ENCODE data around the gene DMKN. TPM values are rescaled to one million over a fixed set of nuclear protein-coding genes. Genes with fewer than 3 reads are reported as not detected.

The DMKN gene
- total RNA-seq = 1 to 10 TPM; 1.7 to 9.4 TPM
- polyA plus RNA-seq = 1 to 10 TPM; 1.4 to 3.1 TPM

- DNase-seq (ENCODE audit: low spot score) = no peak
- Histone ChIP-seq H3K27ac (ENCODE audit: low read depth in 1 of 2, low read length in 2 of 2) (no peak within 1 kb of the TSS), H3K36me3 (ENCODE audit: control insufficient read depth in 4 of 4, insufficient read depth in 3 of 4, low read depth in 1 of 4, low read length in 3 of 4) (peaks cover 0 to 1% (median 0%) of the 10 kb centered on the region in 4 donors), H3K9ac (ENCODE audit: low read depth in 1 of 2, low read length in 2 of 2) (no peak within 1 kb of the TSS), H3K4me3 (ENCODE audit: low read depth in 1 of 3, low read length in 3 of 3) (no peak within 1 kb of the TSS), H3K27me3 (ENCODE audit: control insufficient read depth in 4 of 4, insufficient read depth in 4 of 4, low read length in 3 of 4) (no peaks in the 10 kb centered on the region), H3K9me3 (ENCODE audit: control insufficient read depth in 4 of 4, low read length in 3 of 4) (no peaks in the 10 kb centered on the region), H3K4me1 (ENCODE audit: control insufficient read depth in 4 of 4, insufficient read depth in 4 of 4, low read length in 3 of 4) (peaks cover 0 to 16% (median 7%) of the 10 kb centered on the region in 4 donors)
- 39% methylated on average over 15 of the region's 15 CpGs for WGBS
- TF ChIP-seq TAF1 (conservative IDR thresholded peaks at IDR 0.05) (no peak), YY1 (IDR thresholded peaks at IDR 0.05) (no peak), FOXA2 (IDR thresholded peaks at IDR 0.05) (no peak), ATF3 (IDR thresholded peaks at IDR 0.05) (no peak), REST (IDR thresholded peaks at IDR 0.05) (no peak), CTCF (IDR thresholded peaks at IDR 0.05; ENCODE audit: low read depth, low read length, missing input control) (no peak), SP1 (IDR thresholded peaks at IDR 0.05) (no peak), GABPA (IDR thresholded peaks at IDR 0.05 in 1 of 2, conservative IDR thresholded peaks at IDR 0.05 in 1 of 2) (no peak), EGR1 (IDR thresholded peaks at IDR 0.05; ENCODE audit: low read depth in 2 of 2) (no peak), HNF4A (conservative IDR thresholded peaks at IDR 0.05) (no peak), FOXA1 (IDR thresholded peaks at IDR 0.05) (no peak), RAD21 (IDR thresholded peaks at IDR 0.05) (no peak)
Measured at GRCh38 chr19:35513628-35514281, at the start of gene DMKN. DMKN (minus strand) TSS chr19:35513649; CDS start chr19:35513475, 174 bp downstream.

- Histone ChIP-seq H3K27ac (ENCODE audit: low read depth in 1 of 2, low read length in 2 of 2) (no peak overlapping the region), H3K36me3 (ENCODE audit: control insufficient read depth in 4 of 4, insufficient read depth in 3 of 4, low read depth in 1 of 4, low read length in 3 of 4) (no peaks in the 10 kb centered on the region), H3K4me3 (ENCODE audit: low read depth in 1 of 3, low read length in 3 of 3) (no peak overlapping the region), H3K4me1 (ENCODE audit: control insufficient read depth in 4 of 4, insufficient read depth in 4 of 4, low read length in 3 of 4) (peaks cover 0 to 7% (median 4%) of the 10 kb centered on the region in 4 donors), H3K9me3 (ENCODE audit: control insufficient read depth in 4 of 4, low read length in 3 of 4) (no peaks in the 10 kb centered on the region), H3K27me3 (ENCODE audit: control insufficient read depth in 4 of 4, insufficient read depth in 4 of 4, low read length in 3 of 4) (peaks cover 0 to 7% (median 3%) of the 10 kb centered on the region in 4 donors), H3K9ac (ENCODE audit: low read depth in 1 of 2, low read length in 2 of 2) (no peak overlapping the region)
- 68% methylated on average over 2 of the region's 2 CpGs for WGBS
- no peak for DNase-seq (ENCODE audit: low spot score)
- TF ChIP-seq MAX (IDR thresholded peaks at IDR 0.05) (no peak), TAF1 (conservative IDR thresholded peaks at IDR 0.05) (no peak), YY1 (IDR thresholded peaks at IDR 0.05) (no peak), NR2F2 (IDR thresholded peaks at IDR 0.05) (no peak), CTCF (IDR thresholded peaks at IDR 0.05; ENCODE audit: low read depth, low read length, missing input control) (no peak), EGR1 (IDR thresholded peaks at IDR 0.05; ENCODE audit: low read depth in 2 of 2) (no peak), HNF4G (IDR thresholded peaks at IDR 0.05) (no peak), RXRA (IDR thresholded peaks at IDR 0.05) (no peak), FOXA2 (IDR thresholded peaks at IDR 0.05) (no peak), GABPA (IDR thresholded peaks at IDR 0.05 in 1 of 2, conservative IDR thresholded peaks at IDR 0.05 in 1 of 2) (no peak), ATF3 (IDR thresholded peaks at IDR 0.05) (no peak), FOXA1 (IDR thresholded peaks at IDR 0.05) (no peak), HNF4A (conservative IDR thresholded peaks at IDR 0.05) (no peak), ZBTB33 (IDR thresholded peaks at IDR 0.05) (no peak), JUND (IDR thresholded peaks at IDR 0.05) (no peak)
Measured at GRCh38 chr19:35562776-35563175, 49.3 kb upstream of the DMKN start.
